Upper lobe of left lung (tissue), 4 donors: ENCODE results near the gene PYCR2.

Experiments
- CTCF ChIP-seq, 6 experiments: fragments of 450-650 bp in 4 of 6; fragments of 200-600 bp in 2 of 6; sonication (generic) in 2 of 6; IDR thresholded peaks; one replicate each; pipeline ENCODE4 v1.5.1; 2016 to 2019; ENCODE audit warnings: antibody characterized with exemption in 6 of 6
- EP300 ChIP-seq, 4 donors: sonication (generic); formaldehyde crosslinking; IDR thresholded peaks; one replicate each; pipeline ENCODE4 v1.5.1; 2017; ENCODE audit warnings: antibody characterized with exemption in 4 of 4, control low read depth in 2 of 4
- POLR2A ChIP-seq, 4 donors: fragments of 450-650 bp; IDR thresholded peaks; one replicate each; pipeline ENCODE4 v1.5.1; 2016 to 2017; ENCODE audit warnings: antibody characterized with exemption in 4 of 4, mild to moderate bottlenecking in 2 of 4
- POLR2AphosphoS5 ChIP-seq, 2 donors: sonication (generic); formaldehyde crosslinking; IDR thresholded peaks; one replicate each; pipeline ENCODE4 v1.5.1; 2017; ENCODE audit warnings: antibody characterized with exemption in 2 of 2

GRCh38 chr1:225953315-225953714 is 29.3 kb upstream of the PYCR2 start:
- TF ChIP-seq POLR2A (IDR thresholded peaks at IDR 0.05) (no peak), CTCF (IDR thresholded peaks at IDR 0.05) (no peak), POLR2AphosphoS5 (IDR thresholded peaks at IDR 0.05) (no peak), EP300 (IDR thresholded peaks at IDR 0.05) (no peak)
